ENCODE measurements around the gene ZNF83. TPM values are rescaled to one million over a fixed set of nuclear protein-coding genes. Genes with fewer than 3 reads are reported as not detected.
A peak's percentile ranks its signal among the peaks of the same experiment; 100 is the strongest.

Gene ZNF83
- total RNA-seq, 1 donor from 2014 or later, result 60.2 TPM

DNA sequence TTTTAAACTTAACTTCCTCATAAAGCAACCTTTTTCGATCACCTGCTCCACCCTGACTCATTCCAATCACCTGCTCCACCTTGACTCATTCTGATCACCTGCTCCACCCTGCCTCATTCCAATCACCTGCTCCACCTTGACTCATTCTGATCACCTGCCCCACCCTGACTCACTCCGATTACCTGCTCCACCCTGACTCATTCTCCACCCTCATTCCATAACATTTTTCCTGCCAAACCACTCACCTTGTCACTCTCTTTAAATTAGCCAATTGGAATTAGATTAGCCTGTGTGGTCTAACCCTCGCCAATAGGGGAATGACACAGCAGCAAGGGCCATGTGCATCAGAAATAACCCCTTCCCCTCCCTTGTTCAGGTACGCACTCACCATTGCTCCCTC is 31.9 kb upstream of the ZNF83 start:
- TF ChIP-seq, protein P1, sequence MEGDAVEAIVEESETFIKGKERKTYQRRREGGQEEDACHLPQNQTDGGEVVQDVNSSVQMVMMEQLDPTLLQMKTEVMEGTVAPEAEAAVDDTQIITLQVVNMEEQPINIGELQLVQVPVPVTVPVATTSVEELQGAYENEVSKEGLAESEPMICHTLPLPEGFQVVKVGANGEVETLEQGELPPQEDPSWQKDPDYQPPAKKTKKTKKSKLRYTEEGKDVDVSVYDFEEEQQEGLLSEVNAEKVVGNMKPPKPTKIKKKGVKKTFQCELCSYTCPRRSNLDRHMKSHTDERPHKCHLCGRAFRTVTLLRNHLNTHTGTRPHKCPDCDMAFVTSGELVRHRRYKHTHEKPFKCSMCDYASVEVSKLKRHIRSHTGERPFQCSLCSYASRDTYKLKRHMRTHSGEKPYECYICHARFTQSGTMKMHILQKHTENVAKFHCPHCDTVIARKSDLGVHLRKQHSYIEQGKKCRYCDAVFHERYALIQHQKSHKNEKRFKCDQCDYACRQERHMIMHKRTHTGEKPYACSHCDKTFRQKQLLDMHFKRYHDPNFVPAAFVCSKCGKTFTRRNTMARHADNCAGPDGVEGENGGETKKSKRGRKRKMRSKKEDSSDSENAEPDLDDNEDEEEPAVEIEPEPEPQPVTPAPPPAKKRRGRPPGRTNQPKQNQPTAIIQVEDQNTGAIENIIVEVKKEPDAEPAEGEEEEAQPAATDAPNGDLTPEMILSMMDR (IDR thresholded peaks at IDR 0.05; ENCODE audit: insufficient read depth, low read length, poor library complexity, severe bottlenecking), result no peak
- H3K27me3 ChIP-seq (ENCODE audit: control insufficient read depth, insufficient read depth, low read length), result no peaks in the 10 kb centered on the region
- DNase-seq (ENCODE audit: low read depth), result no peak
- no peak overlapping the region for H3K4me3 ChIP-seq (ENCODE audit: low read depth, low read length)
- no peaks in the 10 kb centered on the region for H3K36me3 ChIP-seq (ENCODE audit: control insufficient read depth, insufficient read depth, low read length)

DNA sequence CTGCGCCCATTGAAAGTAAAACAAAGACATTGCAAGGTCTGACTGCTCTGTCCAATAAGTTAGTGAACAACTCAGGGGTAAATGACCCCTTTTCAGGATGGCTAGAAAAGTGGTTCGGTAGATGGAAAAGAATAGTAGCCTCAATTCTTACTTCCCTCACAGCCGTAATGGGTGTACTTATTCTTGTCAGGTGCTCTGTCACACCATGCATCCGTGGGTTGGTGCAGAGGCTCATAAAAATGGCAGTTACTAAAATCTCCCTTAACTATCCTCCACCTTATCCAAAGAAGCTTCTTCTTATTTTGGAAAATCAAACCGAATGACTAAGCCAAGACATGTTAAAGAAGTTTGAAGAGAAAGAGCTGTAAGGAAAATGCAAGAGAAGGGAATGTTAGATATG is 31.4 kb upstream of the ZNF83 start:
- no peaks in the 10 kb centered on the region for H3K27me3 ChIP-seq (ENCODE audit: control insufficient read depth, insufficient read depth, low read length)
- no peak for DNase-seq (ENCODE audit: low read depth)
- H3K36me3 ChIP-seq (ENCODE audit: control insufficient read depth, insufficient read depth, low read length), result no peaks in the 10 kb centered on the region
- TF ChIP-seq, protein P1 (IDR thresholded peaks at IDR 0.05; ENCODE audit: insufficient read depth, low read length, poor library complexity, severe bottlenecking), result no peak
- H3K4me3 ChIP-seq (ENCODE audit: low read depth, low read length), result no peak overlapping the region

DNA sequence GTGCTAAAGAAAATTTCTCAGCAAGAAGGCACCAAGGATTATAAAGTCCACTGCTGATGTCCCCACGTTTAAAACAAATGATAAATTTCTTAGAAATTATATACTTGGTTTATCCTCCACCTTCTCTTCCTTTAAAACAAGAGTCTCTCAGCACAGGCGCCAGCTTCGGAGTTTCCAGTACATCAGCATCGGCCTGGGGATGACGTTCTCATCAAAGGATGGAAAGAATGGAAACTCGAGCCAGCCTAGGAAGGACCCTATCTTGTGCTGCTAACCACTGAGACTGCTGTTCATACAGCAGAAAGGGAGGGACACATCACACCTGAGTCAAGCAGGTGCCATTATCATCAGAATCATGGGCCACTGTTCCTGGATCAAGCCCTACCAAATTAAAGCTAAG is 29.8 kb upstream of the ZNF83 start:
- no peak for DNase-seq (ENCODE audit: low read depth)
- TF ChIP-seq, protein P1 (IDR thresholded peaks at IDR 0.05; ENCODE audit: insufficient read depth, low read length, poor library complexity, severe bottlenecking), result no peak
- Histone ChIP-seq H3K4me3 (ENCODE audit: low read depth, low read length) (no peak overlapping the region), H3K36me3 (ENCODE audit: control insufficient read depth, insufficient read depth, low read length) (no peaks in the 10 kb centered on the region), H3K27me3 (ENCODE audit: control insufficient read depth, insufficient read depth, low read length) (no peaks in the 10 kb centered on the region)

DNA sequence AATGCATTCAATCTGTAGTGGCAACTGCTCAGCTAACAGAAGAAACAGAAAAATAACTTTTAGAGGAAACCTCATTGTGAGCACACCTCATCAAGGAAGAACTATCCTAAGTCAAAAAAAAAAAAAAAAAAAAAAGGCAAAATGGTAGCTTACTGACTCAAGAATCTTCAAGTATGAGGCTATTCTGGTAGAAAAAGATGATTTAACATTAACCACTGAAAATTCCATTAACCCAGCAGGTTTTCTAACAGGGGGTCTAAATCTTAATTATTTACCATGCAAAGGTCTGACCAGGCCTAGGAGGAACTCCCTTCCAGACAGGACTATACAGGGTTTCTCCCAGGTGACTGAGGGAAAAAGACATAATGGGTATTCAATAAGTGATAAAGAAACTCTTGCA is 28.4 kb upstream of the ZNF83 start:
- Histone ChIP-seq H3K36me3 (ENCODE audit: control insufficient read depth, insufficient read depth, low read length) (no peaks in the 10 kb centered on the region), H3K4me3 (ENCODE audit: low read depth, low read length) (no peak overlapping the region), H3K27me3 (ENCODE audit: control insufficient read depth, insufficient read depth, low read length) (no peaks in the 10 kb centered on the region)
- no peak for DNase-seq (ENCODE audit: low read depth)
- TF ChIP-seq, protein P1 (IDR thresholded peaks at IDR 0.05; ENCODE audit: insufficient read depth, low read length, poor library complexity, severe bottlenecking), result no peak

DNA sequence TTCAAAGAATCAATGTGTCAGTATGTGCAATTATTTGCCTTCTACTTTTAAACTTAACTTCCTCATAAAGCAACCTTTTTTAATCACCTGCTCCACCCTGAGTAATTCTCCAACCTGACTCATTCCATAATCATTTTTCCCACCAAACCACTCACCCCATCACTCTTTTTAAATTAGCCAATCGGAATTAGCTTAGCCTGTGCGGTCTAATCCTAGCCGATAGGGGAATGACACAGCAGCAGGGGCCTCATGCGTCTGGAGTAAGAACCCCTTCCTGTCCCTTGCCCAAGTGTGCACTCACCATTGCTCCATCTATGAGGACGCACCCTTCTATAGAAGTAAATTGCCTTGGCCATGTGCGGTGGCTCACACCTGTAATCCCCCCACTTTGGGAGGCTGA is 27.4 kb upstream of the ZNF83 start:
- H3K36me3 ChIP-seq (ENCODE audit: control insufficient read depth, insufficient read depth, low read length), result no peaks in the 10 kb centered on the region
- H3K4me3 ChIP-seq (ENCODE audit: low read depth, low read length), result no peak overlapping the region
- no peaks in the 10 kb centered on the region for H3K27me3 ChIP-seq (ENCODE audit: control insufficient read depth, insufficient read depth, low read length)
- peak; percentile 29 for DNase-seq (ENCODE audit: low read depth)
- TF ChIP-seq, protein P1 (IDR thresholded peaks at IDR 0.05; ENCODE audit: insufficient read depth, low read length, poor library complexity, severe bottlenecking), result no peak

DNA sequence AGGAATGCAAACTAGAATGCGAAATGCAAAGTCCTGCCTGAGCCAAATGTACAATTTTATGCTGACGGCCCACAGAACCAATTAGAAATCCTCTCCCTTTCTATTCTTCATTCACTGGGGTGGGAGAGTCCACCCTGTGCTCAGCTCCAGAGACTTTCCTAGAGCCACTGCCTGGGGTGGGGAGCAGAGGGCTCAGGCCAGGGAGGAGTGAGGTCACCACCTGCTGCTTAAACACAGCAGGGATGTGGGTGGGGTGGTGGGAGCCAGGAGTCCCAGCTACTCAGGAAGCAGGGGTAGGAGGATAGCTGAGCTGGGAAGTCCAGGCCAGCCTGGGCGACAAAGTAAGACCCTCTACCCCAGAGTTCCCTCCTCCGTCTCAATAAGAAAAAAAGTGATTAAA is 26.9 kb upstream of the ZNF83 start:
- Histone ChIP-seq H3K36me3 (ENCODE audit: control insufficient read depth, insufficient read depth, low read length) (peaks cover under 1% of the 10 kb centered on the region), H3K4me3 (ENCODE audit: low read depth, low read length) (no peak overlapping the region), H3K27me3 (ENCODE audit: control insufficient read depth, insufficient read depth, low read length) (no peaks in the 10 kb centered on the region)
- TF ChIP-seq, protein P1 (IDR thresholded peaks at IDR 0.05; ENCODE audit: insufficient read depth, low read length, poor library complexity, severe bottlenecking), result no peak
- DNase-seq (ENCODE audit: low read depth), result no peak
